Putamen (tissue), 1 donor: ENCODE results near the gene DNAH6.
"Not testable (repeated sequence)": the region's sequence is repeated elsewhere in the genome, so short reads cannot be mapped to it uniquely, and the experiment has no call there.

ENCODE experiments used
- DNase-seq: peaks from one replicate; pipeline ENCODE4 v3.0.0-alpha.2; 2016; ENCODE audit warnings: low spot score

DNAH6 gene

GRCh38 chr2:84838434-84839145, 322.3 kb downstream of the DNAH6 start:
- DNase-seq, result no peak

GRCh38 chr2:84839851-84840250, 323.6 kb downstream of the DNAH6 start:
- no peak for DNase-seq

DNA sequence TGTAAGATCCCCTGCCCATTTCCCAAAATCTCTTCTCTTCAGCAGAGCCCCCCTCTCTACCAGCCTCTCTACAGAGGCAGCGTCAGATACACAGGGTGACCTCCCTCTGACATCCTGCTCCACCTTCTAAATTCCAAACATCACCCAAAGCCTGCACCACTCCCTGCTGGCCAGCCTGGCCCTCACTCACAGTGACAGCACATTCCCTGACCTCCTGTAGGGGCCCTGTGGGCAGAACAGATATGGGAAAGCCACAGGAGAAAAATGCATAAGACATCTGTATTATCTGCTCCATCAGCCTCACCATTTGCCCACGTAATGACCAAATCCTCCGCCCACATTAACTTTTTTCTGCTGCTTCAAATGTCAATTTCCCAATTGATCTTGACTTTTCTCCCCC, 324.0 kb downstream of the DNAH6 start:
- DNase-seq, result no peak

DNA sequence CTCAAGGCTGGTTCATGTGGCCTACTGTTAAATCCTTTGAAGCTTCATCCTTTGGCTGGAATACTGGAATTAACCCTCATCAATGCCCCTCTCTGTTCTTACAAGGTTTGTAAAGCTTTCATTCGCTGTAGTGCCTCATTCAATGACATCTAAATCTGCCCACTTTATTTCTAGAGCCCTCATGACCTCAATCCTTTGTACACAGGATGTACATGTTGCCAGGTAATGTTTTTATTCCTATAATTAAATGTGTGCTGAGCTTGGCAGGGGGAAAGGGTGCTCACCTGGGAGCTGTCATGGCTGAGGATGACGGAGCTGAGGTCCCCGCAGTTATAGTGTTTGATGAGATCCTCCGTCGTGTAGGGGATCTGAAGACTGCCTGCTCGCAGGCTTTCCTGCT, 325.3 kb downstream of the DNAH6 start:
- no peak for DNase-seq

GRCh38 chr2:84844141-84844540, 327.8 kb downstream of the DNAH6 start:
- DNase-seq, result no peak

- DNase-seq, result no peak
Measured at GRCh38 chr2:84846041-84846663, 329.9 kb downstream of the DNAH6 start.

GRCh38 chr2:84846741-84847142, 330.4 kb downstream of the DNAH6 start:
- DNase-seq, result no peak

DNA sequence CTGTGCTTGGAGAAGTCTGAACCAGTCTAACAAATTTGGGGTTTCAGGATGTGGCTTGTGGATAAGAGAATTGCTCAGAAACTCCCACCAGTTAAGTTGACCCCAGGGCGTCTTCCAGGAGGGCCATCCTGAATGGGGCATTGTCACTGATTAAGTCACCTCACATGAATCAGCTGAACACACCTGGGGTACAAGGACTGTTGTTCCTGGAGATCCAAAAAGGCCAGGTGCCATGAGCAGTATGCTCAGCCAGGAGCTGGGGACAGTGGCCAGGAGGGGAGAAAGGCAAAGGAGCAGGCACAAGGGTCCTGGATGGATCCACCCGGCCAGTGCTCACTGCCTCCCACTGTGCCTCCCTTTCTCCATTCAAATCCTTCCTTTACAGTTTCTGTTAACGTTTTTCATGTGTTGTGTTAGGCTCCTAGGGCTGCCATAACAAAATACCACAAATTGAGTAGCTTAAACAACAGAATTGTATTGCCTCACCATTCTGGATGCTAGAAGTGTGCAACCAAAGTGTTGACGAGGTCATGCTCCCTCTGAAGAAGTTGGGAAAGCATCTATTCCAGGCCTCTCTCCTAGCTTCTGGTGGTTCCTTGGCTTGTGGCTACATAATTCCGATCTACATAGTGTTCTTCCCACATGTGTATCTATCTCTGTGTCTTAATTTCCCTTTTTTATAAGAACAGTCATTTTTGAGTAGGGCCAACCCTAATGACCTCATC, 331.2 kb downstream of the DNAH6 start:
- DNase-seq, result no peak

DNA sequence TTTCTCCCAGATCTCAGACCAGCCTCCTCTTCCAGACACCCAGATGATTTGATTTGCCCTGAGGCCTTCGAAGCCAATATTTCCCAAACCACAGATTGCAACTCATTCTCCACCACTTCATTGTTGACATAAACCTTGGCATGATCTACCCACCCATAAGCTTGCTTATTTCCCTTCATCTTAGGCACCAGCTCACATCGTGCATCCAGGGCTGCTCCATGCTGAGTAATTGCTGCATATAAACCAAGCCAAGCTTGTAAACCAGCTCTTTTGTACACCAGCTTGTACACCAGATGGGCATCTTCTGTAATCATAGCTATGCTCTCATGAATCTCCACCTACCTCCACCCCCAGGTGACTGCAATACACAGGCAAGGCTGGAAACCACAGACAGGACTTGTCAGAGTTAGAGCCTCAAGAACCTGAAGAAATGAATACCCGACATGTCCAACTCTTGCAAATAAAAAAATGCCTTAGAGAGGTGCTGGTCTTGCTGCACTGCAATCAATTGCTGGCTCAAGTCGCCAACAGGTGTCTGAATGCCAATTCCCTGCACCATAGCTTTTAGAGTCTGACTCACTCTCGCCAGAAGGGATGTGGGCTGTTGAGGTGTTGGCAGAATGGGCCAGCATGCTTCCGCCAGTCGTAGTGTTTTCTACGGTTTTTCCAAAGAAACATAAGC, 333.1 kb downstream of the DNAH6 start:
- no peak for DNase-seq

DNA sequence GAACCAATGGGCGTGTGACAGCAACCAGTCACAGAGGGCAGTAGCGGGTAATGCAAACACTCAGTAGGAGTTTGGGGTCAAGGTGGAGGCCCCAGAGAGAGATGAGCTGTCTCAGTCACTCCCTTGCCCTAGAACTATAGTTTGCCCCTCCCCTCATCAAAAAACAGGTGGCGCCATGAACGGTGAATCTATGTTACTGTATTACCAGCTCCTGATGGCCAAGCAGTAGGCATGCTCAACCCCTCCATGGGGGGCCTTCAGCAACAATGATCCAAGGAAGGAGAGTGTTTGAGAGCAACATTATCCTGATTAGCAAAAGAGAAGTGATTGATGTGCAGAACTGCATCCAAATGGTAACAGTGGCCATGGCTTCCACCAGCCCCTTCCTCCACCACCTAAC, 334.2 kb downstream of the DNAH6 start:
- DNase-seq, result no peak

DNA sequence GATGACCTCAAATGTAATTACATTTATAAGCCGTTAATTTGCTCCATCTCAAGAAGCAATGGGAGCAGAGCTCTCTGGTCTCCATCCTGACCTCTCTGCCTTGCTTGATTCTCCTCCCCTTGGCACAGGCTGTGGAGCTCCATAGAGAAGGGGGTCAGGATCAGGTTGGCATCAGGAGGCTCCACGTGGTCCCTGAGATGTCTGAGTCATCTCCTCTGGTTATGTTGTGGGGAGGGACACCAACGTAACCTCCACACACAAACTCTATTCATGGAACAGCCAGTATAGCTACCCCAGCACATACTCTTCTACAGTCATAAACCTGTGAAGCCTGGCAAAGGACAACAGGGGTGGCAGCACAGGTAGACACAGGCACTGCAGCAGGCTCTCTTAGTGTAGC, 335.6 kb downstream of the DNAH6 start:
- no peak for DNase-seq

DNA sequence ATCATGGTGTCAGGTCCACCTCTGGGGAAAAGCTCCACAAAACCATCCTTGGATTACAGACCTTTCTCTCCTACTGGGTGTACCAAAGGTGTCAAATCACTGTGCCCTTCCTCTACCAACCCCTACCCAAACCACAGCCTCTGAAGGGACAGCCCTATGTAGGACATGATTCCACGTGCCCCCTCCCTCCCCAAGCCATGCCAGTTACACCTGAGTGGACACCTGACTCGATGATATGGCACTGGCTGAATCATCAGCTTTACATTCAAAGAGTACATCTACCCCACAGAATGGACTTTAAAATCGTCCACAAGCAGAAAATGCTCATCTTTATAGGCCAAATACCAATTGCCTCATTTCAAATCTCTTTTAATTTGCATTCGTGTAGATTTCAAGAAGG, 338.6 kb downstream of the DNAH6 start:
- no peak for DNase-seq

DNA sequence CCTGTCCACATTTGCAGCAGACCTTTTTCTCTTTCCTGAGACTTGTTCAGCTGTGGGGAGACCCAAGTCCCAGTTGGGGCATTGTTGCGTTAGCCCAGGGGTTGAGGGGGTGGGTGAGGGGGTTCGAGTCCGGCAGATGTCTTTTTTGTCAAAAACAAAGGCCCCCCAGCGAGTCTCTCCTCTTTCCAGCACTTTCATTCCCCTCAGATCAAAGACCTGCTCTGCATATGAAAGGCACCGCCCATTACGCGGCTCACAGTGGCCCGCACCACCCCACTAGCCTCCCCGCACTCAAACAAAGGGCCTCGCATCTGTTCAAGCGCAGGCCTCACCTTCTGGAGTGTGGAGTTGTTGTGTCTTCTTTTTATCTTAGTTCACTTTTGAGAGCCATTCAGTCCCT, 339.4 kb downstream of the DNAH6 start:
- no peak for DNase-seq

GRCh38 chr2:84856787-84857186, 340.5 kb downstream of the DNAH6 start:
- DNase-seq, result no peak

DNA sequence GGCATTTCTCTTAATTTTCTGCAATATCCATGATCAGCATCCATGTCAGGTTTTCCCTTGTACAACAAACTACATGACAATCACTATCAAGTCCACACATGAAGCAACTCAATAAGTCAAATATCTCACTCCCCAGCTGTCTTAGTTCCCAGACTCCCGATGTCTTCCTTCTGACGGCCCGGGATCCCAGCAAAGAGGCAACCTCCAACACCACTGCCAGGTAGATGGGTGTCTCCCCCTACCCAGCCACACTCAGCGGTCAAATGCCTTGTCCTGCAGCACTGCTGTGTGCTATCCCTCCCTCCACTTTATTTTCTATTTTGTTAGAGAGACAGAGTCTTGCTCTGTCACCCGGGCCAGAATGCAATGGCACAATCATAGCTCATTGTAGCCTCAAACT, 341.3 kb downstream of the DNAH6 start:
- no peak for DNase-seq

- no peak for DNase-seq
Measured at GRCh38 chr2:84858123-84858522, 341.8 kb downstream of the DNAH6 start.

DNA sequence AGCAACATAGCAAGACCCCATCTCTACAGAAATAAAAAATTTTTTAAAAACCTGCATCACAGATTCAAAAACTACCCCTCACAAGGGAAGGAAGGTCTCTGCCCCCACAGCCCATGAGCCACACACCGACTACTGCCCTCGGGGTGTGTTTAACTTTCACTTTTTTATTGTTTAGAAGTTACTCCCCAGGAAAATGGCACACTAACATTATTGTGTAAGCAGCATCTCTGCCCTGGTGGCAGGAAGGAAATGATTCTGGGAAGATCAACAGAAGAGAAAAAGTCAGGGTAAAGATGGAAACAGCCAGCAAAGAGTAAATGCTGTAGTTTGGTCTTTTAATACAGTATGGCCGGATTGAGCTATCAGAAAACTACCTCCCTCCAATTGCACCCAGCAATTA, 342.6 kb downstream of the DNAH6 start:
- DNase-seq, result no peak

DNA sequence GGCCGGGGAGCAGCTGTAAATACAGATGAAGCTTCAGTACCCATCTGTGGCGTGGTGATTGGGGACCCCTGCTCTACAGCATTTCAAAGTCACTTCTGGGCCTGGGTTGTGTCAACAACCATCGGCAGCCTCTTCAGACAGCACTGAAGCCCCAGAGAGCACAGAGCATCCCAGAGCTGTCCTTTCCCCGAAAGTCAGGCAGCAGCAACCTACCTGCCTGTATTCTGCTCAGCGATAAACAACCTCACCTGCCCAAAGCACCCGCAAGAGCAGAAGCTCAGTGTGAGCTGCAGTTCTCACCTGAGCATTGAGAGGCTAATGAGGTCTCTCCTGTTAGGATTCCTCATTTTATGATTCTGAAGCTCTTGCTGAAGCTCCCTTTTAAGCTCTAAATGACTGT, 345.2 kb downstream of the DNAH6 start:
- no peak for DNase-seq

- no peak for DNase-seq
Measured at GRCh38 chr2:84862006-84862405, 345.7 kb downstream of the DNAH6 start.

DNA sequence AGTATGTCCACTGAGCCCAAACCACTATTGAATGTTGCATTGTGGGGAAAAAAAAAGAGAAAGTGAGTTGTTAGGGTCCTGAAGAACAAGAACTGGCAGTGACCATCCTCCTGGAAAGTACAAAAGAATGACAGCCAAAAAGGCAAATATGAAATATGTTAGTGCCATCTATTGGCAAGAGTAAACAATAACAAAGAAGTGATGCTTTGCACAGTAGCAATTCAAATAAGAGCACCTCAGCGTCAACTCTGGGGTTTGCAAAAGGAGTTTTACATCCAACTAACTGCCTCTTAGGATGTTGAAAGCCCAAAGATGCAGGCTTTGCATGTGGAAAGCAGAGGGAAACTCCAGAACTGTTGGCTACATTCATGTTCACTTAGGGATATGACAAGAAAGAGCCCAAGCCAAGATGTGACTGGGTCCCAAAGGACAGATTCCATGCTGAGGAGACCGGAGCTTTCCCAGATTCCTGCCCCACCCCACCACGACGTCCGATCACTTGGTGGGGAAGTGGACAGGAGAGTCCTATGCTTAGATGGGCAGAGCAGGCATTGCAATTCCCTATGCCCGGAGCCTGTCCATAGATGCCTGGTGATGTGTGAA, 349.0 kb downstream of the DNAH6 start:
- no peak for DNase-seq

DNA sequence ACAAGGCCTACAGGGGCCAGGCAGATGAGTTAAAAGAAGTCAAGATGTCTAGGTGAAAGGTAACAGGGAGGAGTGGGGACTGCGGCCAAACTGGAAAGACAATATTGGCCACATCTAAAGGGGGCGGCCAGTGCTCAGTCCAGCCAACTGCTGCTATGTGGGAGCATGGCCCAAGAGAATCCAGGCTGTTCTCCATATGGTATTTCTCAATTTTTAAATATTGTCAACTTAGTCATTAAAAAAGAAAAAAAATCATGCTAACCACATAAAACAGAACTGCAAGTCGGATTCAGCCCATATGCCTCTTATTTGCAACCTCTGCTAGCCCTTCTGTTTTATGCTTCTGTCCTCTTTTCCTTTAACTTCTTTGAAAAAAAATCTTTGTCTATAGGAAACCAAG, 349.8 kb downstream of the DNAH6 start:
- DNase-seq, result no peak

- DNase-seq, result not testable (repeated sequence)
Measured at GRCh38 chr2:84868327-84868726, 352.0 kb downstream of the DNAH6 start.
